ENCODE data around the gene RPL21.
"Not testable (repeated sequence)": the region's sequence is repeated elsewhere in the genome, so short reads cannot be mapped to it uniquely, and the experiment has no call there.

Gene RPL21

GRCh38 chr13:27259831-27260230 lies 8.5 kb downstream of the RPL21 start:
- no peak for DNase-seq

- no peak for DNase-seq
These were observed 10.0 kb downstream of the RPL21 start for GRCh38 chr13:27261396-27261795.

GRCh38 chr13:27263438-27263837 lies 12.1 kb downstream of the RPL21 start:
- no peak for DNase-seq

DNA sequence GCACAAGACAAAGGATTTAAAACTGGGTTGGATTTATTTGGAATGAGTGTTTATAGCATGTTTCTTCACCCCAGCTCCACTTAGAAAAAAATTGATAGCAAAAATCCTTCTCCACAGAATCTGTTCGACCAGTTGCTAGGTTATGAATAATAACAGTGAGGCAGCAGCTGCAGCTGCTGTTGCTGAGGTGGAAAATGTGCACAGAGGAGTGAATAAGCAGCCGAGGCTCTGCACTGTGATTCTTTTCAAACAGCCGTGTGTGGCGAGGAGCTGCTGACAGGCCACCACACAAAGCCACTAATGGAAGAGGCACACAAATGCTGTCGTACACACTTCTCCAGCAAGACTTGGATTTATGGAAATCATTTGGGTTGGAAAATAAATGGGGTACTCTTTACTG lies 12.8 kb downstream of the RPL21 start:
- no peak for DNase-seq

DNA sequence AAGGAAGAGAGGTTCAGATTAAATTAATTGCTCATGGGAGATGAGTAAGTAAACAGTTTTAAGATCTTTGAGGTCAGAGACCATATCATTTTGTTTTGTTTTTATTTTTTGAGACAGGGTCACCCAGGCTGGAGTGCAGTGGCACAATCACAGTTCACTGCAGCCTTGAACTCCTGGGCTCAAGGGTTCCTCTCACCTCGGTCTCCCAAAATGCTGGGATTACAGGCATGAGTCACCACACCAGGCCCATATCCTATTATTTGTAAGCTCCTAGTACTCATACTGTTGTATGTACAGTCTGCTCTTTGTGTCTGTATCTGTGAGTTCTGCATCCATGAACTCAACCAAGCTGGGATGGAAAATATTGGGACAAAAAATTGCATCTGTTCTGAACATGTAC lies 13.3 kb downstream of the RPL21 start:
- no peak for DNase-seq

DNA sequence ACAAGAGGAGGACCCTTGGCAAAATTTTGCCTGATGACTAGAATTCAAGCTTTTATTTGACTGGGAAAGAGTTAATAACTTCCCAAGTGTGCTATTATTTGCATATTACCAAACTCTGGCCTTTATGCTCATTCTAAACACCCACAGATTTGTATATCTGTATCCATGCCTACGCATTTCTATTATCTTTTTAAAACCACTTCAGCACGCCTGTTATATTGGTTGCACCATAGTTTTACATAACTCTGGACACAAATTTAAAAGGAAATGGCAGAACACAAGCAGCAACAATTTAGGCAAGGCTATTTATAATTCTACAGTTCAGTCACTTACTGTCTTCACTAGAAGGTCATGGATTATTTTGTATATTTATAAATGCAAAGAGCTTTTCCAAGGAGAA lies 15.6 kb downstream of the RPL21 start:
- no peak for DNase-seq

- no peak for DNase-seq
These were observed 16.2 kb downstream of the RPL21 start for GRCh38 chr13:27267596-27267995.

- no peak for DNase-seq
These were observed 17.8 kb downstream of the RPL21 start for GRCh38 chr13:27269114-27269665.

GRCh38 chr13:27270594-27271520 lies 19.5 kb downstream of the RPL21 start, which contains the start of gene RASL11A:
RASL11A (plus strand) TSS chr13:27270830; CDS start chr13:27270945, 115 bp downstream.
- peak; percentile 36 for DNase-seq

DNA sequence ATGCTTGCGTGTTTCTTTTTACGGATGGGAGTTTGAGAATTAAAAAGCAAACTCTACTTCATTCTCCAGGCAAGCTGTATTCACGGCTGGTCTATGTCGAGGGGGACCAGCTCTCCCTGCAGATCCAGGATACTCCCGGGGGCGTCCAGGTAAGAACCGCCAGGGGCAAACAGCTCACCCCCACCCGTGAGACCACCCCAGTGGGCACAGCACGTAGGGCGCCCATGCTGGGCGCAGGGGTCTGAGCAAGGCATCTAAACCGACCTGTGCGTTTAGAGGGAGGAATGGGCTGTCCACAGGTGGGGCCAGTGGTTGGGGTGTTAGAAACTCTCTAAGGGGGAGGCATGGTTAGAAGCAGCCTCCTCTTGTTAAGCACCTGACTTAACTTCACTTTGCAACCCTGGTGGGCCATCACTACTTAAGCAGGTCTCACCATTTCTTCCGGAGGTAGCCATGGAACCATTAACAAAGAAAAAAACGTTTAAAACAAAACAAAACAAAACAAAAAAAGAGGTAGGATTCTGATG lies 20.3 kb downstream of the RPL21 start:
- no peak for DNase-seq

GRCh38 chr13:27273658-27274425 lies 22.5 kb downstream of the RPL21 start:
- DNase-seq = no peak

GRCh38 chr13:27274631-27275030 lies 23.3 kb downstream of the RPL21 start:
- no peak for DNase-seq

DNA sequence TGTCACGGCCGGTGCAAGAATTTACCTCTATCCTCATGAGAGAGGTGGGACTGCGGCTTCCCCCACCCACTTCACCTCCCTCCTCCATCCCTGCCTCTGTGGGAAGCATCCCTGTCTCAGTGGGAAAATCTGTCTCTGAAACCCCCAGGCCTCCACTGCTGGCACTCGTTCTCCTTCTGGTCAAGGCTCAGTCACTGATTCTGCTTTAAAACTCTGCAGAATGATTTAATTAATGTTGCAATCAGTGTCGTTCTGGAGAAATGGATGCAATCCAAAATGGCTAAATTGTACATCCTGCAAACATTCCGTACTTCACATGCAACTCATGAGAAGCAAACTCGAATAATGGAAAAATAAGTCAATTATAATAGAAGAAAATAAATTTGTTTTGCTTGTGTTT lies 24.8 kb downstream of the RPL21 start:
- no peak for DNase-seq

- no peak for DNase-seq
These were observed 28.1 kb downstream of the RPL21 start for GRCh38 chr13:27279506-27279905.

GRCh38 chr13:27280009-27280656 lies 28.8 kb downstream of the RPL21 start:
- DNase-seq = no peak

DNA sequence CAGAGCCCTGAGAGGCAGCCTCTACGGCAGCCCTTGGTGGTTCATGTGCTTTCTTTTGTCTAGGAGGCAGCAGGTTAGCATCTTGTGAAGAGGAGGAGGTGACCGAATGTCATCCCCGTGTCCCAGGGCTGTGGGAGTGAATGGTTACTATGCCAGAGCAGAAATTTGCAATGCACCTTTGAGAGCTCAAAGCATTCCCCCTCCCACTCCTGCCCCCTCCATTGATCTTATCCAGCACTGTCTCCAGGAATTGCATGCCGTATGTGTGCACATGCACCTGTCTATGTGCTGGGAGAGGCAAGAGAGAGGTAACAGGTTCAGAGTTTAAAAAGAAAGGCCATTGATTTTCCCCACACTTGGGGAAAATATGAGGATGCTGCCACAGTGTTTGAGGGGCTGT lies 29.5 kb downstream of the RPL21 start:
- DNase-seq = no peak

- no peak for DNase-seq
These were observed 30.1 kb downstream of the RPL21 start for GRCh38 chr13:27281420-27281819.

GRCh38 chr13:27283906-27284493 lies 32.6 kb downstream of the RPL21 start:
- no peak for DNase-seq

DNA sequence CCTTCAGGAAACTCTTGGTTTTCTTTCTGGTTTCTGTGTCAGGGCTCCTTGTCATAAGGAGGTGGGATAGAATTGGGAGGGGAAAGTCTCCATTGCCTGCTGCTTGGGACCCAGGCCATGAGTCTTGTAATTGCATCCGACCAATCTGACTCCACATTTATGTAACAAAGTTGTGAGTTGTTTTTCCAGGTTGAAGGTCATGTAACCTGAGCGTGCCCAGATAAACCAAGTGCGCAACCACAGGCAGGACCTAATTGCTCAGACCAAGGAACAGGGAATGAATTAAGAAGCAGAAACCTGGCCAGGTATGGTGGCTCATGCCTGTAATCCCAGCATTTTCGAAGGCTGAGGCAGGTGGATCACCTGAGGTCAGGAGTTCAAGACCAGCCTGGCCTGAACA lies 37.0 kb downstream of the RPL21 start:
- no peak for DNase-seq

GRCh38 chr13:27289011-27289665 lies 37.8 kb downstream of the RPL21 start:
- DNase-seq = no peak

DNA sequence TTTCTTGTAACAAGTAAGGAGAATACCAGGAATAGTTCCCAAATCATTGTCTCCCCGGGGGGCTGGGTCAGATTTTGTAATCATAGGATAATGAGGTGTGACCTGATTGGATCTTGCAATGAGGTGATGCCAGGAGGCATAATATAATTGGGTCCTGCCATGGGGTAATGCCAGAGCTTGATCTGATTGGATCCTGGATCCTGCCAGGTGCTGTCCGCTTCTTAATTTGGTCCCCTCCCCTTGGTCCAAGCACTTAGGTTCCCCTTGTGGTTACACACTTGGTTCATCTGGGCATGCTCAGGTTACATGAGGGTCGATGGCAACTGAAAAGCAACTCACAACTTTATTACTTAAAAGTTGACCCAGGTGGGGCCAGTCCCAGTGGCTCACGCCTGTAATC lies 39.4 kb downstream of the RPL21 start:
- no peak for DNase-seq

DNA sequence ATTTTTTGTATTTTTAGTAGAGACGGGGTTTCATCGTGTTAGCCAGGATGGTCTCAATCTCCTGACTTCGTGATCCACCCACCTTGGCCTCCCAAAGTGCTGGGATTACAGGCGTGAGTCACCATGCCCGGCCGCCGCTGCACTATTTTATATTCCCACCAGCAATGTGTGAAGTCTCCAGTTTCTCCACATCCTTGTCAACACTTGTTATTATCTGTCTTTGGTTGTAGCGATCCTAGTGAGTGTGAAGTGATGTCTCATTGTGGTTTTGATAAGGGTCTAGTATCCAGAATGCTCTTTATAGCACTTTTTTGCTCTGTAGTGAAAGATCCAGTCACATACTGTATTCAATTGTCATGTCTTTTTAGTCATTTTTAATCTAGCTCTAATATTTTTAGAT lies 40.6 kb downstream of the RPL21 start:
- not testable (repeated sequence) for DNase-seq

Measured in DMS79 treated with DMSO at 0.1 percent for 48 hours (cell line).